Esophagus muscularis mucosa (tissue), 4 donors: ENCODE measurements around the gene ANKRD40. TPM values are rescaled to one million over a fixed set of nuclear protein-coding genes. Genes with fewer than 3 reads are reported as not detected.
A peak's percentile ranks its signal among the peaks of the same experiment; 100 is the strongest.
"Not testable (repeated sequence)": the region's sequence is repeated elsewhere in the genome, so short reads cannot be mapped to it uniquely, and the experiment has no call there.

ENCODE experiments used
- DNase-seq: peaks from one replicate; pipeline ENCODE4 v3.0.0-alpha.2; 2017; ENCODE audit errors: extremely low spot score
- H3K27ac ChIP-seq, 4 donors: fragments of 200-600 bp; sonication (generic); replicated peaks in 1 of 4; 1 replicate in 3 of 4; 2 replicates in 1 of 4; pipeline ENCODE4 v1.5.1; 2016 to 2019; ENCODE audit warnings: mild to moderate bottlenecking in 1 of 4
- H3K27me3 ChIP-seq, 4 donors: fragments of 200-600 bp; sonication (generic); one replicate each; pipeline versions ENCODE4 v1.5.1 to v1.6.0; 2016 to 2019
- H3K36me3 ChIP-seq, 4 donors: fragments of 200-600 bp; sonication (generic); one replicate each; pipeline ENCODE4 v1.5.1; 2016 to 2019
- H3K4me1 ChIP-seq, 4 donors: fragments of 200-600 bp; sonication (generic); one replicate each; pipeline ENCODE4 v1.5.1; 2016 to 2019
- H3K4me3 ChIP-seq, 4 donors: fragments of 200-600 bp; sonication (generic); 1 replicate in 2 of 4; 2 replicates in 2 of 4; pipeline ENCODE4 v1.5.1; 2016 to 2019; ENCODE audit warnings: mild to moderate bottlenecking in 4 of 4, moderate library complexity in 1 of 4
- H3K9me3 ChIP-seq, 4 donors: fragments of 200-600 bp; sonication (generic); 1 replicate in 3 of 4; 2 replicates in 1 of 4; pipeline ENCODE4 v1.5.1; 2016 to 2019
- CTCF ChIP-seq, 3 experiments: fragments of 200-600 bp in 2 of 3; fragments of 450-650 bp in 1 of 3; sonication (generic) in 2 of 3; IDR thresholded peaks; one replicate each; pipeline ENCODE4 v1.5.1; 2017 to 2019; ENCODE audit warnings: antibody characterized with exemption in 3 of 3, mild to moderate bottlenecking in 2 of 3, moderate library complexity in 1 of 3
- EP300 ChIP-seq: sonication (generic); formaldehyde crosslinking; IDR thresholded peaks from one replicate; pipeline ENCODE4 v1.6.1; 2017; ENCODE audit warnings: antibody characterized with exemption
- POLR2A ChIP-seq: fragments of 450-650 bp; IDR thresholded peaks from one replicate; pipeline ENCODE4 v1.6.1; 2017; ENCODE audit warnings: antibody characterized with exemption, moderate library complexity, mild to moderate bottlenecking, low read depth
- POLR2AphosphoS5 ChIP-seq, 2 donors: sonication (generic); formaldehyde crosslinking; IDR thresholded peaks; one replicate each; pipeline ENCODE4 v1.6.1; 2017; ENCODE audit warnings: antibody characterized with exemption in 2 of 2
- WGBS: methylation state at CpG from one replicate; pipeline ENCODE4 v1.1.5; 2018; 5-methylcytosine and 5-hydroxymethylcytosine counted together
- intact Hi-C: fragments of 100-400 bp; cut with DNase I; formaldehyde crosslinking; loops from one replicate; pipeline ENCODE4 v1.15.1; 2023
- total RNA-seq, 4 donors: library from RNA; depleted of rRNA; stranded (reverse); fragments of >200 nt; gene quantifications; one replicate each; pipeline versions ENCODE4 v1.1.0 to v1.2.1, GENCODE V29; 2016

Gene ANKRD40
- total RNA-seq, 4 donors from 2014 or later: 73.1 to 96.2 (median 87.4) TPM

GRCh38 chr17:50728881-50729765, 21.4 kb upstream of the ANKRD40 start:
- WGBS: 62% methylated on average over 5 of the region's 5 CpGs
- Histone ChIP-seq H3K4me3 (no peak overlapping the region), H3K27me3 (no peaks in the 10 kb centered on the region), H3K36me3 (no peaks in the 10 kb centered on the region), H3K9me3 (no peaks in the 10 kb centered on the region), H3K4me1 (peaks cover 63 to 96% (median 91%) of the 10 kb centered on the region in 4 donors), H3K27ac (no peak overlapping the region)
- peak; percentile 74 for DNase-seq
- intact Hi-C loops: no loop called here
- TF ChIP-seq POLR2AphosphoS5 (IDR thresholded peaks at IDR 0.05) (no peak), CTCF (IDR thresholded peaks at IDR 0.05) (no peak)

DNA sequence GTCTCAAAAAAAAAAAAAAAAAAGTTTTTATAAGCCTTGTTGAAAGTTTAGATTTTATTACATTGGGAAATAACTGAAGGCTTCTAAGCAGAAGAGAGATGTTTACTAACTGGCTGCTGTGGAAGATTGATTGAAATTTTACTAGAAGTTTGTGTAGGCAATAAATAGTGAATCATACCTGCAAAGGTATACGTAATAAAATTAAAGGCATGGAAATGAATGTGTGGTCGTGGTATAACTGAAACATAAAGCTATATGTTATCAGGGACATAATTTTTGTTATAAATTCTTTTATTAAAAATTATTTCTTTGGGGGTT, 20.4 kb upstream of the ANKRD40 start:
- Histone ChIP-seq H3K4me1 (peaks cover 74 to 98% (median 96%) of the 10 kb centered on the region in 4 donors), H3K27ac (no peak overlapping the region), H3K4me3 (no peak overlapping the region), H3K36me3 (no peaks in the 10 kb centered on the region), H3K9me3 (no peaks in the 10 kb centered on the region), H3K27me3 (no peaks in the 10 kb centered on the region)
- TF ChIP-seq CTCF (IDR thresholded peaks at IDR 0.05) (no peak), POLR2A (no peak), POLR2AphosphoS5 (IDR thresholded peaks at IDR 0.05) (no peak), EP300 (no peak)
- 83% methylated on average over 2 of the region's 2 CpGs for WGBS
- intact Hi-C loops: no loop called here
- no peak for DNase-seq

- H3K27ac ChIP-seq: no peak overlapping the region
- no peaks in the 10 kb centered on the region for H3K9me3 ChIP-seq
- WGBS: 74% methylated on average over 12 of the region's 12 CpGs
- DNase-seq: peak; percentile 55
- no peaks in the 10 kb centered on the region for H3K36me3 ChIP-seq
- no peak for TF ChIP-seq CTCF (IDR thresholded peaks at IDR 0.05)
- no peak for TF ChIP-seq POLR2A
- no peak for TF ChIP-seq EP300
- TF ChIP-seq POLR2AphosphoS5 (IDR thresholded peaks at IDR 0.05): no peak
- intact Hi-C loops: no loop called here
- peaks cover 82 to 100% (median 98%) of the 10 kb centered on the region in 4 donors for H3K4me1 ChIP-seq
- no peaks in the 10 kb centered on the region for H3K27me3 ChIP-seq
- H3K4me3 ChIP-seq: no peak overlapping the region
These were observed 18.3 kb upstream of the ANKRD40 start for GRCh38 chr17:50725769-50726655.

DNA sequence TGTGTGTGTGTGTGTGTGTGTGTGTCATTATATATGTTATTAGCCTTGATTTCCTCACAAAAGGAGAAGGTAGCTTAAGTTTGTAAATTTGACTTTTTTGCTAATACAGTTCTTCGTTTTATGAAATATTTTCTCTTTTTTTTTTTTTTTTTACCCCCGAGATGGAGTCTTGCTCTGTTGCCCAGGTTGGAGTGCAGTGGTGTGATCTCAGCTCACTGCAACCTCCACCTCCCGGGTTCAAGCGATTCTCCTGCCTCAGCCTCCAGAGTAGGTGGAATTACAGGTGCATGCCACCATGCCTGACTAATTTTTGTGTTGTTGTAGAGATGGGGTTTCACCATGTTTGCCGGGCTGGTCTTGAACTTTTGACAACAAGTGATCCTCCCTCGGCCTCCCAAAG, 16.9 kb upstream of the ANKRD40 start:
- H3K36me3 ChIP-seq, H3K9me3 ChIP-seq, H3K27ac ChIP-seq, H3K4me3 ChIP-seq, intact Hi-C loops, H3K27me3 ChIP-seq, DNase-seq: not testable (repeated sequence)
- 85% methylated on average over 6 of the region's 6 CpGs for WGBS
- peaks cover 74 to 93% (median 90%) of the 10 kb centered on the region in 4 donors for H3K4me1 ChIP-seq

- DNase-seq: no peak
- H3K27me3 ChIP-seq: no peaks in the 10 kb centered on the region
- peak overlapping the region in 2 of 4 donors; percentile 3 for H3K4me3 ChIP-seq
- TF ChIP-seq EP300 (no peak), POLR2A (no peak), POLR2AphosphoS5 (IDR thresholded peaks at IDR 0.05) (no peak), CTCF (IDR thresholded peaks at IDR 0.05) (no peak)
- peaks cover 70 to 78% (median 78%) of the 10 kb centered on the region in 4 donors for H3K4me1 ChIP-seq
- no peaks in the 10 kb centered on the region for H3K9me3 ChIP-seq
- intact Hi-C loops: no loop called here
- peak overlapping the region in 1 of 4 donors; percentile 22 for H3K27ac ChIP-seq
- WGBS: 39% methylated on average over 3 of the region's 3 CpGs
- H3K36me3 ChIP-seq: no peaks in the 10 kb centered on the region
These were observed 15.0 kb upstream of the ANKRD40 start for GRCh38 chr17:50722746-50723145.
